ENCODE measurements around the gene TMEM39B.
"Not testable (repeated sequence)": the region's sequence is repeated elsewhere in the genome, so short reads cannot be mapped to it uniquely, and the experiment has no call there.

DNA sequence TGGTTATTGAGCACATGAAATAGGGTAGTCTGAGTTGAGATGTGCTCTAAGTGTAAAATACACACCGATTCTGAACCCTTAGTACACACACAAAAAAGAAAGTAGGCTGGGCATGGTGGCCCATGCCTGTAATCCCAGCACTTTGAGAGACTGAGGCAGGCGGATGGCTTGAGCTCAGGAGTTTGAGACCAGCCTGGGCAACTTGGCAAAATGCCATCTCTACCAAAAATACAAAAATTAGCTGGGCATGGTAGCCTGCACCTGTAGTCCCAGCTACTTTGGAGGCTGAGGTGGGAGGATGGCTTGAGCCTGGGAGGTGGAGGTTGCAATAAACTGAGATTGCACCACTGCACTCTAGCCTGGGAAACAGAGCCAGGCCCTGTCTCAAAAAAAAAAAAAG is 13.6 kb downstream of the TMEM39B start:
- TF ChIP-seq POLR2AphosphoS5, POLR2A (IDR thresholded peaks at IDR 0.05): not testable (repeated sequence)
- TF ChIP-seq, protein P1, sequence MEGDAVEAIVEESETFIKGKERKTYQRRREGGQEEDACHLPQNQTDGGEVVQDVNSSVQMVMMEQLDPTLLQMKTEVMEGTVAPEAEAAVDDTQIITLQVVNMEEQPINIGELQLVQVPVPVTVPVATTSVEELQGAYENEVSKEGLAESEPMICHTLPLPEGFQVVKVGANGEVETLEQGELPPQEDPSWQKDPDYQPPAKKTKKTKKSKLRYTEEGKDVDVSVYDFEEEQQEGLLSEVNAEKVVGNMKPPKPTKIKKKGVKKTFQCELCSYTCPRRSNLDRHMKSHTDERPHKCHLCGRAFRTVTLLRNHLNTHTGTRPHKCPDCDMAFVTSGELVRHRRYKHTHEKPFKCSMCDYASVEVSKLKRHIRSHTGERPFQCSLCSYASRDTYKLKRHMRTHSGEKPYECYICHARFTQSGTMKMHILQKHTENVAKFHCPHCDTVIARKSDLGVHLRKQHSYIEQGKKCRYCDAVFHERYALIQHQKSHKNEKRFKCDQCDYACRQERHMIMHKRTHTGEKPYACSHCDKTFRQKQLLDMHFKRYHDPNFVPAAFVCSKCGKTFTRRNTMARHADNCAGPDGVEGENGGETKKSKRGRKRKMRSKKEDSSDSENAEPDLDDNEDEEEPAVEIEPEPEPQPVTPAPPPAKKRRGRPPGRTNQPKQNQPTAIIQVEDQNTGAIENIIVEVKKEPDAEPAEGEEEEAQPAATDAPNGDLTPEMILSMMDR (IDR thresholded peaks at IDR 0.05) = not testable (repeated sequence)

All from breast epithelium (tissue), 3 donors.